CD14-positive monocyte (primary cell): ENCODE results near the gene WDR89. TPM values are rescaled to one million over a fixed set of nuclear protein-coding genes. Genes with fewer than 3 reads are reported as not detected.

Experiments
- DNase-seq, 3 donors: peaks; one replicate each; pipeline ENCODE4 v3.0.0-alpha.2; 2011 to 2022
- H2AFZ ChIP-seq: 2 replicates; pipeline ENCODE4 v1.6.0; 2012; ENCODE audit warnings: mild to moderate bottlenecking, low read depth, low read length, inconsistent platforms; ENCODE audit not compliant: insufficient read depth, poor library complexity, severe bottlenecking
- H3K27ac ChIP-seq, 2 donors: 1 replicate in 1 of 2; 2 replicates in 1 of 2; pipeline ENCODE4 v1.5.1; 2012 to 2013; ENCODE audit warnings: low read length in 2 of 2, control low read depth in 1 of 2, inconsistent platforms in 1 of 2, low read depth in 1 of 2, mild to moderate bottlenecking in 1 of 2
- H3K27me3 ChIP-seq, 2 donors: one replicate each; pipeline versions ENCODE4 v1.6.0 to v1.6.1; 2011 to 2013; ENCODE audit warnings: low read length in 2 of 2; ENCODE audit not compliant: control insufficient read depth in 2 of 2, insufficient read depth in 2 of 2
- H3K36me3 ChIP-seq, 2 donors: replicated peaks in 1 of 2; 1 replicate in 1 of 2; 2 replicates in 1 of 2; pipeline versions ENCODE4 v1.5.1 to v1.6.1; 2012 to 2013; ENCODE audit warnings: low read length in 2 of 2, control low read depth in 1 of 2, inconsistent platforms in 1 of 2, mild to moderate bottlenecking in 1 of 2; ENCODE audit not compliant: insufficient read depth in 2 of 2, control insufficient read depth in 1 of 2
- H3K4me1 ChIP-seq, 2 donors: 1 replicate in 1 of 2; 2 replicates in 1 of 2; pipeline versions ENCODE4 v1.5.1 to v1.6.1; 2012 to 2013; ENCODE audit warnings: low read length in 2 of 2, control low read depth in 1 of 2, inconsistent platforms in 1 of 2, mild to moderate bottlenecking in 1 of 2, moderate library complexity in 1 of 2; ENCODE audit not compliant: insufficient read depth in 2 of 2, control insufficient read depth in 1 of 2
- H3K4me2 ChIP-seq: replicated peaks from 2 replicates; pipeline ENCODE3; 2012; ENCODE audit warnings: low read length, moderate library complexity, mild to moderate bottlenecking; ENCODE audit not compliant: poor library complexity, severe bottlenecking; ENCODE audit errors: extremely low read depth
- H3K4me3 ChIP-seq, 3 experiments: fragments of 200-600 bp in 1 of 3; sonication (generic) in 1 of 3; replicated peaks in 1 of 3; 1 replicate in 2 of 3; 2 replicates in 1 of 3; pipeline ENCODE4 v1.5.1; 2011 to 2013; ENCODE audit warnings: low read length in 3 of 3, mild to moderate bottlenecking in 3 of 3, control low read depth in 2 of 3, low read depth in 2 of 3, inconsistent platforms in 1 of 3, moderate library complexity in 1 of 3
- H3K79me2 ChIP-seq: 2 replicates; pipeline ENCODE4 v1.6.0; 2012; ENCODE audit warnings: mild to moderate bottlenecking, control low read depth, inconsistent platforms, low read length, moderate library complexity; ENCODE audit not compliant: insufficient read depth
- H3K9ac ChIP-seq: 2 replicates; pipeline ENCODE4 v1.6.0; 2017; ENCODE audit warnings: low read length, mild to moderate bottlenecking; ENCODE audit not compliant: insufficient read depth, poor library complexity, severe bottlenecking
- H3K9me3 ChIP-seq, 2 donors: replicated peaks in 1 of 2; 1 replicate in 1 of 2; 2 replicates in 1 of 2; pipeline versions ENCODE4 v1.5.1 to v1.6.1; 2012 to 2013; ENCODE audit warnings: low read length in 2 of 2, control low read depth in 1 of 2; ENCODE audit not compliant: control insufficient read depth in 1 of 2, insufficient read depth in 1 of 2
- H4K20me1 ChIP-seq: 2 replicates; pipeline ENCODE4 v1.6.0; 2012; ENCODE audit warnings: mild to moderate bottlenecking, low read length, control low read depth, moderate library complexity; ENCODE audit not compliant: insufficient read depth
- H3K27ac Mint-ChIP-seq, 7 donors: one replicate each; pipeline ENCODE4 v1.8.0; 2020; ENCODE audit warnings: mild to moderate bottlenecking in 7 of 7, mixed read lengths in 7 of 7, moderate library complexity in 6 of 7, inconsistent platforms in 2 of 7
- H3K27me3 Mint-ChIP-seq, 3 donors: one replicate each; pipeline ENCODE4 v1.8.0; 2021 to 2022; ENCODE audit warnings: low read depth in 3 of 3, mild to moderate bottlenecking in 3 of 3, mixed read lengths in 3 of 3, moderate library complexity in 3 of 3, inconsistent platforms in 1 of 3
- H3K36me3 Mint-ChIP-seq, 2 donors: one replicate each; pipeline ENCODE4 v1.8.0; 2020; ENCODE audit warnings: mixed read lengths in 2 of 2, inconsistent platforms in 1 of 2, mild to moderate bottlenecking in 1 of 2
- H3K4me1 Mint-ChIP-seq: one replicate; pipeline ENCODE4 v1.8.0; 2020; ENCODE audit warnings: mild to moderate bottlenecking, mixed read lengths
- H3K4me3 Mint-ChIP-seq, 2 donors: one replicate each; pipeline ENCODE4 v1.8.0; 2020; ENCODE audit warnings: mild to moderate bottlenecking in 2 of 2, mixed read lengths in 2 of 2, moderate library complexity in 1 of 2
- H3K9me3 Mint-ChIP-seq, 7 donors: one replicate each; pipeline ENCODE4 v1.8.0; 2020 to 2022; ENCODE audit warnings: mixed read lengths in 7 of 7, mild to moderate bottlenecking in 6 of 7, moderate library complexity in 6 of 7, inconsistent platforms in 2 of 7
- CTCF ChIP-seq: fragments of 200-600 bp; IDR thresholded peaks from one replicate; pipeline ENCODE4 v1.8.0; 2022; ENCODE audit warnings: antibody characterized with exemption, mild to moderate bottlenecking
- WGBS: methylation state at CpG from one replicate; pipeline ENCODE4 v1.1.5; 2013; ENCODE audit warnings: missing lambda C conversion rate; ENCODE audit not compliant: insufficient coverage; 5-methylcytosine and 5-hydroxymethylcytosine counted together
- intact Hi-C, 2 donors: fragments of 100-400 bp; cut with micrococcal nuclease; formaldehyde crosslinking; loops; one replicate each; pipeline versions ENCODE4 v1.15.0 to v1.15.1; 2023
- polyA plus RNA-seq, 3 donors: library from polyadenylated mRNA; depleted of rRNA in 1 of 3; unstranded in 2 of 3; stranded (reverse) in 1 of 3; fragments of 300-500 nt in 2 of 3; fragments of >200 nt in 1 of 3; fragmentation: Illumina TruSeq in 2 of 3; gene quantifications; 1 replicate in 2 of 3; 2 replicates in 1 of 3; pipeline ENCODE4 v1.2.3, GENCODE V29; 2012 to 2021

The WDR89 gene
- polyA plus RNA-seq, 3 donors = 2.1 to 3.6 (median 2.2) TPM

GRCh38 chr14:63562405-63562804, 79.3 kb downstream of the WDR89 start:
- Histone ChIP-seq H4K20me1 (no peaks in the 10 kb centered on the region), H3K9ac (no peak overlapping the region), H2AFZ (no peak overlapping the region), H3K36me3 (no peaks in the 10 kb centered on the region), H3K79me2 (no peaks in the 10 kb centered on the region), H3K4me1 (peaks cover 14 to 17% of the 10 kb centered on the region in 2 donors), H3K4me3 (no peak overlapping the region), H3K9me3 (no peaks in the 10 kb centered on the region), H3K27ac (no peak overlapping the region), H3K27me3 (no peaks in the 10 kb centered on the region), H3K4me2 (no peak overlapping the region)
- Mint-ChIP-seq H3K4me3 (no peak overlapping the region), H3K36me3 (no peaks in the 10 kb centered on the region), H3K9me3 (peaks cover 0 to 7% (median 4%) of the 10 kb centered on the region in 7 donors), H3K4me1 (peaks cover 19% of the 10 kb centered on the region), H3K27me3 (peaks cover 8 to 20% (median 12%) of the 10 kb centered on the region in 3 donors), H3K27ac (no peak overlapping the region)
- intact Hi-C loops = no loop called here
- no peak for TF ChIP-seq CTCF
- 0% methylated on average over 1 of the region's 3 CpGs for WGBS
- peak in 1 of 3 donors; percentile 12 for DNase-seq

GRCh38 chr14:63555572-63555971, 86.1 kb downstream of the WDR89 start:
- Histone ChIP-seq H4K20me1 (no peaks in the 10 kb centered on the region), H3K9me3 (no peaks in the 10 kb centered on the region), H3K4me3 (no peak overlapping the region), H3K4me2 (no peak overlapping the region), H3K27ac (no peak overlapping the region), H3K27me3 (no peaks in the 10 kb centered on the region), H3K79me2 (no peaks in the 10 kb centered on the region), H3K4me1 (no peaks in the 10 kb centered on the region), H2AFZ (no peak overlapping the region), H3K9ac (no peak overlapping the region), H3K36me3 (no peaks in the 10 kb centered on the region)
- Mint-ChIP-seq H3K27me3 (peaks cover 5 to 11% (median 8%) of the 10 kb centered on the region in 3 donors), H3K9me3 (peaks cover 0 to 4% (median 3%) of the 10 kb centered on the region in 7 donors), H3K27ac (no peak overlapping the region), H3K4me1 (no peaks in the 10 kb centered on the region), H3K36me3 (no peaks in the 10 kb centered on the region), H3K4me3 (no peak overlapping the region)
- no peak for DNase-seq
- TF ChIP-seq CTCF = no peak
- intact Hi-C loops = no loop called here
- WGBS = 100% methylated on average over 3 of the region's 7 CpGs
